ENCODE measurements around the gene CFAP65.
A peak's percentile ranks its signal among the peaks of the same experiment; 100 is the strongest.

Gene CFAP65

DNA sequence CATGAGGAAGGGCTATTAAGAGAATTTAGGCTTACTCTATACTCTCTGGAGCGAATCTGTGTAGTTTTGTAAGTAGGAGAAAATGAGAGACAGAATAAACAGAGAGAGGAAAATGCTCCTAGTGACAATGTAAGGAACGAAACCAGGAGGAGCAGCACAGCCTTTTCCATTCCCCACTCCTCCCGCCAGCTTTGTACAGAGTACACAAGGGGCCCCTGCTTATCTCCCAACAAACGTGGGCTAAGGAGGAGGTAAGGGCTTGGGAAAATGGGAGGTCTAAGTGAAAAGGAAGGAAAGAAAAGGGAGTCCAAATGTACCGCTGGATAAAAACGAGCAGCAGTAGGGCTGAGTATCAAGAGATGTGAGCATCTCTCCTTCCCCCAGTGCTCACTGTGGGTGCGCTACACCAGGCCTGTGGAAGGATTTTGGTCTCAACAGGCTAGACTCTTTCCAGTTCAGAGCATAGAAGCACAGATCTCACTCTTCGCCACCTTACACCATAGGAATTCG is 31.5 kb upstream of the CFAP65 start:
- CTCF ChIA-PET, result interaction anchor here (0.6 to 4.9 kb wide), 20 partner anchors 8 to 900 kb away, joined by 3 to 37 read pairs (median 4); no protein-coding TSS in a partner anchor
- no peak for DNase-seq (ENCODE audit: extremely low spot score)
- TF ChIP-seq SUZ12 (IDR thresholded peaks at IDR 0.05), result no peak
- POLR2A ChIA-PET, result interaction anchor here (0.7 kb wide), 1 partner anchor 27 kb away, joined by 4 read pairs; no protein-coding TSS in a partner anchor

DNA sequence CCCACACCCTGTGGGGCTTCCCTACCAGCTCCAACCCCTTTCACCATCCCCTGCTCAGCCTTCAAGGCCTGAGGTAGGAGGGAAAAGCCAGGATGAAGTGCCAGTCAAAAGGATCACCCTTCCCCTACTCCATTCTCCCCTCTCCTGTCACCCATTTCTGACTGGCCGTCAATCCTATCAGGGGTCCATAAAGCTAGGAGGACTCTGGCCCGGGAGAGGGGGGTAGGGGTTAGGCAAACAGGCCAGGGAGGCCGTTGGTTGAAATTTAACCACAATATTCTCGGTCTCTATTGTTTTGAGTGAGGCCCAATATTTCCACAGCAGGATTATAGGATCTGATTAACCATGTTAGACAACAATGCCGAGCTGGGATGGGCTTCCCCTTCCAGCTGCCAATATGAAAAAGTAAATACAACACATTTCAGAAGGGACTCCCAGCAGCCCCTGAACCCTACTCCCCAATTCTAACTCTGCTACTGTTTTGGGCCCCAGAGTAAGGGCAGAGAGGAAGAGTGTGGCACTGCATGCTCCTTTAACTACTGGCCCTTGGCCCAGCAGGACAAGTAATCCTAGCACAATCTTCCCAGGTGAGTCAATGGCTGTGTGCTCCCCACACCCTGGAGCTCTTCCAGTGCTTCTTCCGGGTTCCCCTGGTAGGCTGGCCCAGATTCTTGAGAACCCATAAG is 30.0 kb upstream of the CFAP65 start:
- ChIA-PET POLR2A (no interaction called here), CTCF (interaction anchor here (1.1 to 4.9 kb wide), 6 partner anchors 9 to 50 kb away, joined by 3 to 37 read pairs (median 8); no protein-coding TSS in a partner anchor)
- TF ChIP-seq FOXA1 (IDR thresholded peaks at IDR 0.05), result no peak
- no peak for TF ChIP-seq ZNF384 (IDR thresholded peaks at IDR 0.05)
- no peak for TF ChIP-seq SP1 (IDR thresholded peaks at IDR 0.05)
- TF ChIP-seq CTBP1 (IDR thresholded peaks at IDR 0.05; ENCODE audit: borderline replicate concordance), result no peak
- TF ChIP-seq BHLHE40 (IDR thresholded peaks at IDR 0.05; ENCODE audit: borderline replicate concordance), result no peak
- no peak for TF ChIP-seq ARNT (IDR thresholded peaks at IDR 0.05)
- no peak for TF ChIP-seq LEF1 (IDR thresholded peaks at IDR 0.05; ENCODE audit: borderline replicate concordance)
- DNase-seq (ENCODE audit: extremely low spot score), result no peak

DNA sequence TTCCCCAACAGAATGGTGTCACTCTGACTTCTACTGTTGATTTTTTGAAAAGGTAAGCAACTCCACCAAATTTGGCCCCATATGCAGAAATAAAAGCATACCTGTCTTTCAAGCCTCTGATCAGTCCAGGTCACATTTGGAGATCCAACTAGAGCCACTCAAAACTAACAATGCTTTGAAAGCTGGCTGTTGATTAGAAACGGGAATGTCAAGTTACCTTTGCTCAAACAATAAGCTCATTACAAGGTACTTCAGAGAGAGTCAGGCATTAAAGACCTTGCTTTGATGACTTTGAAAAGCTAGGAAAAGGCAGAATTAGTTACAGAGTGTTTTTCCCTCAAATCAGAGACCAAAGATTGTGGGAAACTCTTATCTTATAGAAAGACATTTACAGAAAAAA is 24.2 kb upstream of the CFAP65 start:
- ChIA-PET CTCF (interaction anchor here (1.6 to 2.1 kb wide), 2 partner anchors 9 to 38 kb away, joined by 4 to 8 read pairs; no protein-coding TSS in a partner anchor), POLR2A (no interaction called here)
- no peak for DNase-seq (ENCODE audit: extremely low spot score)
- TF ChIP-seq SUZ12 (IDR thresholded peaks at IDR 0.05) (no peak), BHLHE40 (IDR thresholded peaks at IDR 0.05; ENCODE audit: borderline replicate concordance) (no peak), CTBP1 (IDR thresholded peaks at IDR 0.05; ENCODE audit: borderline replicate concordance) (no peak), TARDBP (IDR thresholded peaks at IDR 0.05) (no peak), ELF4 (IDR thresholded peaks at IDR 0.05) (no peak), ZNF384 (IDR thresholded peaks at IDR 0.05) (no peak), LEF1 (IDR thresholded peaks at IDR 0.05; ENCODE audit: borderline replicate concordance) (no peak), SP1 (IDR thresholded peaks at IDR 0.05) (no peak), L3MBTL2 (conservative IDR thresholded peaks at IDR 0.05) (no peak), NFRKB (IDR thresholded peaks at IDR 0.05) (no peak), ARNT (IDR thresholded peaks at IDR 0.05) (no peak), HDGF (IDR thresholded peaks at IDR 0.05; ENCODE audit: borderline replicate concordance) (no peak), FOXK2 (IDR thresholded peaks at IDR 0.05) (no peak), FOXA1 (IDR thresholded peaks at IDR 0.05) (no peak), FOXM1 (IDR thresholded peaks at IDR 0.05; ENCODE audit: borderline replicate concordance) (no peak)
- TF ChIP-seq, protein P1, sequence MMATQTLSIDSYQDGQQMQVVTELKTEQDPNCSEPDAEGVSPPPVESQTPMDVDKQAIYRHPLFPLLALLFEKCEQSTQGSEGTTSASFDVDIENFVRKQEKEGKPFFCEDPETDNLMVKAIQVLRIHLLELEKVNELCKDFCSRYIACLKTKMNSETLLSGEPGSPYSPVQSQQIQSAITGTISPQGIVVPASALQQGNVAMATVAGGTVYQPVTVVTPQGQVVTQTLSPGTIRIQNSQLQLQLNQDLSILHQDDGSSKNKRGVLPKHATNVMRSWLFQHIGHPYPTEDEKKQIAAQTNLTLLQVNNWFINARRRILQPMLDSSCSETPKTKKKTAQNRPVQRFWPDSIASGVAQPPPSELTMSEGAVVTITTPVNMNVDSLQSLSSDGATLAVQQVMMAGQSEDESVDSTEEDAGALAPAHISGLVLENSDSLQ (IDR thresholded peaks at IDR 0.05), result no peak

DNA sequence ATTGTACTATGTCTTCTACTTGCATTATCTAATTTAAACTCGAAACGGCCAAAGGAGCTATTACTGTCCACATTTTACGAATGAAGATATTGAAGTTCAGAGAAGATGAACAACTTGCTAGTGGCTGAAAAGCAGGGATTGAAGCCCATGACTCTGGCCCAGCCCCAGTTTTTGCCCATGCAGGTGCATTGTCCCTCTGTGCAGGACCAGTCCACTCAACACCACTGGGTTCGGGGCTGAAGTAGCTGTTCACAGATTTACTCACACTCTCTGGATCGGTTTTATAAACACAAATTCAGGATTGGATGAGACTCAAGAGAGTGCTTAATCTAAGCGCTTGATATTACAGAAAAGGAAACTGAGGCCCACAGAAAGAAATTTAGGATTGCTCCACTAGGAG is 20.8 kb upstream of the CFAP65 start:
- ChIA-PET CTCF (interaction anchor here (0.6 to 3.4 kb wide), 5 partner anchors 11 to 108 kb away, joined by 3 to 13 read pairs (median 4); no protein-coding TSS in a partner anchor), POLR2A (no interaction called here)
- TF ChIP-seq ARNT (IDR thresholded peaks at IDR 0.05) (no peak), BHLHE40 (IDR thresholded peaks at IDR 0.05; ENCODE audit: borderline replicate concordance) (no peak), NFRKB (IDR thresholded peaks at IDR 0.05) (no peak), FOXK2 (IDR thresholded peaks at IDR 0.05) (no peak), SP1 (IDR thresholded peaks at IDR 0.05) (no peak), SUZ12 (IDR thresholded peaks at IDR 0.05) (no peak), ELF4 (IDR thresholded peaks at IDR 0.05) (no peak), LEF1 (IDR thresholded peaks at IDR 0.05; ENCODE audit: borderline replicate concordance) (no peak), TARDBP (IDR thresholded peaks at IDR 0.05) (no peak), CTBP1 (IDR thresholded peaks at IDR 0.05; ENCODE audit: borderline replicate concordance) (no peak), FOXA1 (IDR thresholded peaks at IDR 0.05) (no peak)
- DNase-seq (ENCODE audit: extremely low spot score), result no peak

DNA sequence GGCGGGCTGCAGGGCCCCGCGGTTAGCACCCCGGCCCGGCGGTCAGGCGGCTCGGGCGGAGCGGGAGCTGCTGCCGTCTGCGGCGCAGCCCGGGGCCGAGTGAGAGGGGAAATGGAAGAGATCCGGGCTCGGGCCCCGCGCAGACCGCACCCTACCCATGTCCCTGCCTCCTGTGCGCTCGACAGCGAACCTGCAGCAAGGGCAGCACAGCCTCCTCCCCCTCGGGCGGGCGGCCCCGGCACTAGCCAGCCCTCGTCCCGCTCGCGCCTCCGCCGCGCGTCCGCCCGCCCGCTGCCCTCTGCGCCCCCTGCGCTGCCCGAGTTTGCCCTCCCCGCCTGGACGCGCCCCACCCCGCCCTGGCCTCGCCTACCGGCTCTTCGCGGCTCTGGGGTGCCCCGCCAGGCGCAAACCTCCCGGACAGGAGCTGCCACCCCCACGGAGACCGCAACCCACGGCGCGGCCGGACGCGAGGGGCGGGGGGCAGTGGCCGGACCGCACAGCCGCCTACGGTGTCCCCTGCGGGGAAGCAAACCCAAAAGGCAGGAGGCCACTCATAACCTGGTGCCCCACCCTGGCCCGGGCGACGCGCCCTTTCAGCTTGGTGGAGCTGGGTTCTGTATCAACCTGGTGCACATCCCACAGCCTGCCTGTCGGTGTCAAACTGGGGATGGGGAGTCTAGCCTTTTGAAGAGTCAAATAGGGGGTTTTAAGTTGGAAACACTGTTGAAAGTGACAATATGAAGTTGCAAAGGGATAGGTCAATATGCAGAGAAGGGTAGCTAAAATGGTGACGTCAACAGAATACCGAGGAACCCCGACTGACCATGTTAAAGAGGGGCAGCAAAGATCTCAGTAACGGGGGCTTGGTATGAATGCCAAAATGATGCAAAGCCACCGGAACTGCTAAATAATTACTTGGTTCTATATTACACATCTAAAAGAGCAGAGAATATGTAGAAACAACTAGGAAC is 19.8 kb upstream of the CFAP65 start, which contains the start of gene IHH:
TSS of gene IHH (minus strand) at position 101 of the 971 bp plus-strand sequence. CDS start 454 bp downstream, outside the sequence.
- DNase-seq (ENCODE audit: extremely low spot score), result peak; percentile 54
- ChIA-PET CTCF (interaction anchor here (0.6 to 3.4 kb wide), 5 partner anchors 11 to 285 kb away, joined by 3 to 13 read pairs (median 5); no protein-coding TSS in a partner anchor), POLR2A (no interaction called here)
- TF ChIP-seq FOXA1 (IDR thresholded peaks at IDR 0.05) (no peak), FOXK2 (IDR thresholded peaks at IDR 0.05) (no peak), NFRKB (IDR thresholded peaks at IDR 0.05) (no peak), HDGF (IDR thresholded peaks at IDR 0.05; ENCODE audit: borderline replicate concordance) (no peak), TARDBP (IDR thresholded peaks at IDR 0.05) (no peak), SP1 (IDR thresholded peaks at IDR 0.05) (no peak), ARNT (IDR thresholded peaks at IDR 0.05) (no peak)

DNA sequence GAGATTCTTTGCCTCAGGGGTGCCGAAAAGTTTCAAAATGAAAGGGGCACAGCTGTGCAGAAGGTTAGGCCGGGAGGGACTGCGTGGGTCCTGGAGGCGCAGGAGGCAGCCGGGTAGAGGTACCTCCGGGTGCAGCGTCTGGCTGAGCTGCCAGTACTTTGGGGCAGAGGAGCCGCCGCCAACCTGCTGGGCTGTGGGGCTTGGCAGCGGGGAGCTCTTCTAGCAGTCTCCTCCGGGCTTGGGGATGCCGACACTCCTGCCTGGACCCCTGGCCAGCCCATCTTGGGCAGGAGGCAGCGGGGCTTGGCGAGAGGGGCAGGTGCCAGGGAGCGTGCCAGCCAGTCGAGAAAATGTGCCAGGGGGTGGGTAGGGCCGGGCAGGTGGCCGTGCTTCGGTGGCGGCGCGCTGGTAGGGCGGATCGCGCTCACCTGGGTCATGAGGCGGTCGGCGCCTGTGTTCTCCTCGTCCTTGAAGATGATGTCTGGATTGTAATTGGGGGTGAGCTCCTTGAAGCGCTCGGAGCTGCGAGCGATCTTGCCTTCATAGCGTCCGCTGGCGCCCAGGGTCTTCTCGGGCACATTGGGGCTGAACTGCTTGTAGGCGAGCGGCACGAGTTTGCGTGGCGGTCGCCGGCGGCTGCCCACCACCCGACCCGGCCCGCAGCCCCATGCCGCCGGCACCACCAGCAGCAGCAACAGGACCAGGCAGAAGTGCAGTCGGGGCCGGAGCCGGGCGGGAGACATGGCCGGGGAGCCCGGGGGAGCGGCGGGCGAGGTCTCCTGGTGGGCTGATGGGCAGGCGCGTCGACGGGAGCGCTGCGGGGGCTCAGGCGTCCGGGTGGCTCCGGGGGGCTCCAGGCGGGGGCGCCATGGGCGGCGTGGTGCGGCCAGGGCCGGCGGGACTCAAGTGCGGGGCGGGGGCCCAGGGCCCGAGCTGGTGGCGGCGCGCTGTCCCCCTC is 18.7 kb upstream of the CFAP65 start:
- peak; percentile 18 for DNase-seq (ENCODE audit: extremely low spot score)
- CTCF ChIA-PET, result interaction anchor here (0.6 to 3.4 kb wide), 6 partner anchors 12 to 140 kb away, joined by 3 to 15 read pairs (median 6); no protein-coding TSS in a partner anchor
- POLR2A ChIA-PET, result no interaction called here
- TF ChIP-seq HDGF (IDR thresholded peaks at IDR 0.05; ENCODE audit: borderline replicate concordance) (no peak), FOXK2 (IDR thresholded peaks at IDR 0.05) (no peak)
- TF ChIP-seq, protein P1 (IDR thresholded peaks at IDR 0.05), result no peak
